Testis (tissue), 2 donors: ENCODE measurements around the gene OTC.

ENCODE experiments used
- POLR2A ChIP-seq: fragments of 450-650 bp; IDR thresholded peaks from one replicate; pipeline ENCODE4 v1.6.1; 2017; ENCODE audit warnings: antibody characterized with exemption, mild to moderate bottlenecking, moderate library complexity
- TF ChIP-seq, protein P1 (sequence below), 3 experiments: fragments of 450-650 bp in 2 of 3; fragments of 200-600 bp in 1 of 3; sonication (generic) in 1 of 3; IDR thresholded peaks; one replicate each; pipeline ENCODE4 v1.5.1; 2016 to 2019; ENCODE audit warnings: antibody characterized with exemption in 3 of 3, mild to moderate bottlenecking in 2 of 3, moderate library complexity in 1 of 3

DNA sequence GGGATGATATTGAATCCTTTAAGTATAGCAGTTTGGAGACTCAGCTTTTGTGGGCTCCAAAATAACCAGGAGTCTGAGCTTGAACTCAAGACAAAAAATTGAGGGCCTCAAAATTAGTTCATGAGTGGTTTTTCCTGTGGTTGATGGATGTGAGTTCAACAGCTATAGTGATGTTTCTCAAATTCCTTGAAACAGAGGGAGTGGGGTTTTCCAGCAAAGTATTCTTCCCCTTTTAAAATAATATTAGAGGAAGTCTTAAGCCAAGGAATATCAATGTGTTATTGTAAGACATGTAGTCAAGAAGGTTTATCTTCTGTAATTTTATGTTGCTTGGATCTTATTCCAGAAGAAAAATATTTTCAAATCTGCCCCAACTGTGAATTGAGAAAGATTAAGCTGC, 10.6 kb downstream of the OTC start:
- TF ChIP-seq, protein P1, sequence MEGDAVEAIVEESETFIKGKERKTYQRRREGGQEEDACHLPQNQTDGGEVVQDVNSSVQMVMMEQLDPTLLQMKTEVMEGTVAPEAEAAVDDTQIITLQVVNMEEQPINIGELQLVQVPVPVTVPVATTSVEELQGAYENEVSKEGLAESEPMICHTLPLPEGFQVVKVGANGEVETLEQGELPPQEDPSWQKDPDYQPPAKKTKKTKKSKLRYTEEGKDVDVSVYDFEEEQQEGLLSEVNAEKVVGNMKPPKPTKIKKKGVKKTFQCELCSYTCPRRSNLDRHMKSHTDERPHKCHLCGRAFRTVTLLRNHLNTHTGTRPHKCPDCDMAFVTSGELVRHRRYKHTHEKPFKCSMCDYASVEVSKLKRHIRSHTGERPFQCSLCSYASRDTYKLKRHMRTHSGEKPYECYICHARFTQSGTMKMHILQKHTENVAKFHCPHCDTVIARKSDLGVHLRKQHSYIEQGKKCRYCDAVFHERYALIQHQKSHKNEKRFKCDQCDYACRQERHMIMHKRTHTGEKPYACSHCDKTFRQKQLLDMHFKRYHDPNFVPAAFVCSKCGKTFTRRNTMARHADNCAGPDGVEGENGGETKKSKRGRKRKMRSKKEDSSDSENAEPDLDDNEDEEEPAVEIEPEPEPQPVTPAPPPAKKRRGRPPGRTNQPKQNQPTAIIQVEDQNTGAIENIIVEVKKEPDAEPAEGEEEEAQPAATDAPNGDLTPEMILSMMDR (IDR thresholded peaks at IDR 0.05): no peak
- no peak for TF ChIP-seq POLR2A
